Panc1 (cell line): Measurements from ENCODE around the gene SEMA4F.

ENCODE experiments used
- SIN3A ChIP-seq: IDR thresholded peaks from 2 replicates; pipeline ENCODE4 v1.6.1; 2012; ENCODE audit warnings: low read depth, mild to moderate bottlenecking, low read length, moderate library complexity, borderline replicate concordance; ENCODE audit not compliant: insufficient read depth
- TF ChIP-seq, protein P1 (sequence below): fragments of 450-650 bp; IDR thresholded peaks from 2 replicates; pipeline ENCODE4 v1.5.1; 2017; ENCODE audit warnings: mild to moderate bottlenecking
- TF ChIP-seq, protein P2 (sequence below), 2 experiments: IDR thresholded peaks; 2 replicates each; pipeline ENCODE4 v1.6.1; 2011 to 2012; ENCODE audit warnings: low read depth in 2 of 2, control low read depth in 1 of 2, low read length in 1 of 2, mild to moderate bottlenecking in 1 of 2, moderate library complexity in 1 of 2; ENCODE audit not compliant: insufficient read depth in 1 of 2

DNA sequence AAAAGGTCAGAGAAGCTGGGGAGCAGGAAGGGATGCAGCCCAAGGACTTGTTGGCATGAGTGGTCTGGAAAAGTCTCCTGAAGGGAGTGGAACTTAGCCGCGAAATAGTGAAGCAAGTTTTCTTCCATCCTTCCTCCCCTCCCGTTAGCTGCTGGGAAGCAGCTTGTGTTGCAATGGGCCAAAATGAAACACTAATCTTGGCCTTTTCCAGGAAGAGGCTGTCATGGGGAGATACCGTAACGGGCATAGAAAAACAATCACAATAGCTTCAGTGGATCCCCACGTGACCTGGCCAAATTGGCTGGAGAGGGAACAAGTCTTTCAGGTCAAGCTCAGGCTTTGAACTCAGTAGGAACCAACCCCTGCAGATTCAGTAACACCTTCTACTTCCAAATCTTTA, 49.3 kb downstream of the SEMA4F start:
- TF ChIP-seq, protein P1, sequence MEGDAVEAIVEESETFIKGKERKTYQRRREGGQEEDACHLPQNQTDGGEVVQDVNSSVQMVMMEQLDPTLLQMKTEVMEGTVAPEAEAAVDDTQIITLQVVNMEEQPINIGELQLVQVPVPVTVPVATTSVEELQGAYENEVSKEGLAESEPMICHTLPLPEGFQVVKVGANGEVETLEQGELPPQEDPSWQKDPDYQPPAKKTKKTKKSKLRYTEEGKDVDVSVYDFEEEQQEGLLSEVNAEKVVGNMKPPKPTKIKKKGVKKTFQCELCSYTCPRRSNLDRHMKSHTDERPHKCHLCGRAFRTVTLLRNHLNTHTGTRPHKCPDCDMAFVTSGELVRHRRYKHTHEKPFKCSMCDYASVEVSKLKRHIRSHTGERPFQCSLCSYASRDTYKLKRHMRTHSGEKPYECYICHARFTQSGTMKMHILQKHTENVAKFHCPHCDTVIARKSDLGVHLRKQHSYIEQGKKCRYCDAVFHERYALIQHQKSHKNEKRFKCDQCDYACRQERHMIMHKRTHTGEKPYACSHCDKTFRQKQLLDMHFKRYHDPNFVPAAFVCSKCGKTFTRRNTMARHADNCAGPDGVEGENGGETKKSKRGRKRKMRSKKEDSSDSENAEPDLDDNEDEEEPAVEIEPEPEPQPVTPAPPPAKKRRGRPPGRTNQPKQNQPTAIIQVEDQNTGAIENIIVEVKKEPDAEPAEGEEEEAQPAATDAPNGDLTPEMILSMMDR = no peak
- TF ChIP-seq, protein P2, sequence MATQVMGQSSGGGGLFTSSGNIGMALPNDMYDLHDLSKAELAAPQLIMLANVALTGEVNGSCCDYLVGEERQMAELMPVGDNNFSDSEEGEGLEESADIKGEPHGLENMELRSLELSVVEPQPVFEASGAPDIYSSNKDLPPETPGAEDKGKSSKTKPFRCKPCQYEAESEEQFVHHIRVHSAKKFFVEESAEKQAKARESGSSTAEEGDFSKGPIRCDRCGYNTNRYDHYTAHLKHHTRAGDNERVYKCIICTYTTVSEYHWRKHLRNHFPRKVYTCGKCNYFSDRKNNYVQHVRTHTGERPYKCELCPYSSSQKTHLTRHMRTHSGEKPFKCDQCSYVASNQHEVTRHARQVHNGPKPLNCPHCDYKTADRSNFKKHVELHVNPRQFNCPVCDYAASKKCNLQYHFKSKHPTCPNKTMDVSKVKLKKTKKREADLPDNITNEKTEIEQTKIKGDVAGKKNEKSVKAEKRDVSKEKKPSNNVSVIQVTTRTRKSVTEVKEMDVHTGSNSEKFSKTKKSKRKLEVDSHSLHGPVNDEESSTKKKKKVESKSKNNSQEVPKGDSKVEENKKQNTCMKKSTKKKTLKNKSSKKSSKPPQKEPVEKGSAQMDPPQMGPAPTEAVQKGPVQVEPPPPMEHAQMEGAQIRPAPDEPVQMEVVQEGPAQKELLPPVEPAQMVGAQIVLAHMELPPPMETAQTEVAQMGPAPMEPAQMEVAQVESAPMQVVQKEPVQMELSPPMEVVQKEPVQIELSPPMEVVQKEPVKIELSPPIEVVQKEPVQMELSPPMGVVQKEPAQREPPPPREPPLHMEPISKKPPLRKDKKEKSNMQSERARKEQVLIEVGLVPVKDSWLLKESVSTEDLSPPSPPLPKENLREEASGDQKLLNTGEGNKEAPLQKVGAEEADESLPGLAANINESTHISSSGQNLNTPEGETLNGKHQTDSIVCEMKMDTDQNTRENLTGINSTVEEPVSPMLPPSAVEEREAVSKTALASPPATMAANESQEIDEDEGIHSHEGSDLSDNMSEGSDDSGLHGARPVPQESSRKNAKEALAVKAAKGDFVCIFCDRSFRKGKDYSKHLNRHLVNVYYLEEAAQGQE (IDR thresholded peaks at IDR 0.05; ENCODE audit: insufficient read depth in 1 of 2, low read depth in 2 of 2, low read length in 1 of 2) = no peak
- no peak for TF ChIP-seq SIN3A
